ENCODE data around the gene TRAPPC5. TPM values are rescaled to one million over a fixed set of nuclear protein-coding genes. Genes with fewer than 3 reads are reported as not detected.

Gene TRAPPC5
- total RNA-seq, 4 donors from 2014 or later: 15.1 to 63.5 (median 34.4) TPM

GRCh38 chr19:7729211-7729610, 48.6 kb downstream of the TRAPPC5 start:
- in situ Hi-C loops (cut with MboI; ENCODE audit: low pct_ligation_motif_present in 1 of 4, low pct_unique_long_range_greater_than_20kb in 1 of 4, low sequenced_read_pairs in 3 of 4): no loop called here
- Histone ChIP-seq H3K4me1 (peaks cover 0 to 7% (median 0%) of the 10 kb centered on the region in 4 donors), H3K9me3 (no peaks in the 10 kb centered on the region), H3K27me3 (peaks cover 57% of the 10 kb centered on the region), H3K36me3 (no peaks in the 10 kb centered on the region), H3K27ac (no peak overlapping the region), H3K4me3 (no peak overlapping the region)
- 18% methylated on average over 16 of the region's 16 CpGs; no CpG with 5 or more reads in 1 of the 2 donors for WGBS, 2 donors (ENCODE audit: low coverage in 1 of 2)
- TF ChIP-seq POLR2AphosphoS5 (IDR thresholded peaks at IDR 0.05) (no peak), POLR2A (IDR thresholded peaks at IDR 0.05) (no peak), EP300 (IDR thresholded peaks at IDR 0.05; ENCODE audit: low read depth) (no peak), CTCF (IDR thresholded peaks at IDR 0.05) (no peak)
- no peak for DNase-seq
- intact Hi-C loops (cut with DNase I; ENCODE audit: low total_unique reads): no loop called here

GRCh38 chr19:7729831-7730285, 49.2 kb downstream of the TRAPPC5 start:
- in situ Hi-C loops (cut with MboI; ENCODE audit: low pct_ligation_motif_present in 1 of 4, low pct_unique_long_range_greater_than_20kb in 1 of 4, low sequenced_read_pairs in 3 of 4): no loop called here
- peaks cover 57% of the 10 kb centered on the region for H3K27me3 ChIP-seq
- TF ChIP-seq POLR2A (IDR thresholded peaks at IDR 0.05) (no peak), POLR2AphosphoS5 (IDR thresholded peaks at IDR 0.05) (no peak), CTCF (IDR thresholded peaks at IDR 0.05) (no peak)

GRCh38 chr19:7730286-7731217, 49.9 kb downstream of the TRAPPC5 start:
- H3K4me1 ChIP-seq: peaks cover 0 to 7% (median 0%) of the 10 kb centered on the region in 4 donors
- no peaks in the 10 kb centered on the region for H3K36me3 ChIP-seq
- intact Hi-C loops (cut with DNase I; ENCODE audit: low total_unique reads): no loop called here
- H3K27me3 ChIP-seq: peaks cover 57% of the 10 kb centered on the region
- TF ChIP-seq CTCF (IDR thresholded peaks at IDR 0.05): no peak
- no peak for TF ChIP-seq POLR2AphosphoS5 (IDR thresholded peaks at IDR 0.05)
- no peak for TF ChIP-seq EP300 (IDR thresholded peaks at IDR 0.05; ENCODE audit: low read depth)
- no peak for TF ChIP-seq POLR2A (IDR thresholded peaks at IDR 0.05)
- no peak overlapping the region for H3K27ac ChIP-seq
- no peaks in the 10 kb centered on the region for H3K9me3 ChIP-seq
- 2 to 19% methylated on average over 11 to 17 of the region's 78 CpGs for WGBS, 2 donors (ENCODE audit: low coverage in 1 of 2)
- DNase-seq: no peak
- in situ Hi-C loops (cut with MboI; ENCODE audit: low pct_ligation_motif_present in 1 of 4, low pct_unique_long_range_greater_than_20kb in 1 of 4, low sequenced_read_pairs in 3 of 4): no loop called here
- H3K4me3 ChIP-seq: no peak overlapping the region

More at GRCh38 chr19:7729831-7730285, 49.2 kb downstream of the TRAPPC5 start:
- Histone ChIP-seq H3K36me3 (no peaks in the 10 kb centered on the region), H3K27ac (no peak overlapping the region), H3K9me3 (no peaks in the 10 kb centered on the region), H3K4me1 (peaks cover 0 to 7% (median 0%) of the 10 kb centered on the region in 4 donors), H3K4me3 (no peak overlapping the region)
- intact Hi-C loops (cut with DNase I; ENCODE audit: low total_unique reads): no loop called here
- DNase-seq: no peak
- 14% methylated on average over 7 of the region's 34 CpGs; no CpG with 5 or more reads in 1 of the 2 donors for WGBS, 2 donors (ENCODE audit: low coverage in 1 of 2)

- DNase-seq: no peak
- intact Hi-C loops (cut with DNase I; ENCODE audit: low total_unique reads): no loop called here
- Histone ChIP-seq H3K4me3 (no peak overlapping the region), H3K36me3 (no peaks in the 10 kb centered on the region), H3K27me3 (peaks cover 54% of the 10 kb centered on the region), H3K27ac (no peak overlapping the region), H3K9me3 (no peaks in the 10 kb centered on the region), H3K4me1 (peaks cover 0 to 7% (median 0%) of the 10 kb centered on the region in 4 donors)
- TF ChIP-seq POLR2AphosphoS5 (IDR thresholded peaks at IDR 0.05) (no peak), POLR2A (IDR thresholded peaks at IDR 0.05) (no peak), CTCF (IDR thresholded peaks at IDR 0.05) (no peak), EP300 (IDR thresholded peaks at IDR 0.05; ENCODE audit: low read depth) (no peak)
- 70% methylated on average over 33 of the region's 39 CpGs; no CpG with 5 or more reads in 1 of the 2 donors for WGBS, 2 donors (ENCODE audit: low coverage in 1 of 2)
- in situ Hi-C loops (cut with MboI; ENCODE audit: low pct_ligation_motif_present in 1 of 4, low pct_unique_long_range_greater_than_20kb in 1 of 4, low sequenced_read_pairs in 3 of 4): no loop called here
Measured at GRCh38 chr19:7731218-7731595, 50.6 kb downstream of the TRAPPC5 start.

All from transverse colon (tissue), 4 donors.